HG02885 (cell line): Measurements from ENCODE around the gene SPNS1.
"Not testable (repeated sequence)": the region's sequence is repeated elsewhere in the genome, so short reads cannot be mapped to it uniquely, and the experiment has no call there.

Source experiments
- ATAC-seq: cut with Tn5 transposase; IDR thresholded peaks from one replicate; pipeline ENCODE4 v1.9.1; 2021; ENCODE audit warnings: mild to moderate bottlenecking; ENCODE audit not compliant: unreplicated experiment, poor library complexity

Gene SPNS1

DNA sequence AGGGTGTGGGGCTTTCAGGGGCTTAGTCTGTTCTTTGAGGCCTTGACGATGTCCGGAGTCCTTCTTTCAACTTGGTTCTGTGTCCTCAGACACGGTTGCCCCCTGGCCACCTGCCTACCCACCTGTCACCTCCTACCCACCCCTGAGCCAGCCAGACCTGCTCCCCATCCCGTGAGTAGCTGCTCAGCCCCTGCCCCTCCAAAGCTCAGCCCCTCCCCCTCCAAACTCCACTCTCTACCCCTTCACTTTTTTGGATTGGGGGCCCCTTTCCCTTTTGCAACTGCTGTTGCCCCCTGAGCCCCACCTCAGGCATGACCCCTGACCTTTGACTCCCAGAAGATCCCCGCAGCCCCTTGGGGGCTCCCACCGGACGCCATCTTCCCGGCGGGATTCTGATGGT lies 11.5 kb downstream of the SPNS1 start:
- no peak for ATAC-seq

DNA sequence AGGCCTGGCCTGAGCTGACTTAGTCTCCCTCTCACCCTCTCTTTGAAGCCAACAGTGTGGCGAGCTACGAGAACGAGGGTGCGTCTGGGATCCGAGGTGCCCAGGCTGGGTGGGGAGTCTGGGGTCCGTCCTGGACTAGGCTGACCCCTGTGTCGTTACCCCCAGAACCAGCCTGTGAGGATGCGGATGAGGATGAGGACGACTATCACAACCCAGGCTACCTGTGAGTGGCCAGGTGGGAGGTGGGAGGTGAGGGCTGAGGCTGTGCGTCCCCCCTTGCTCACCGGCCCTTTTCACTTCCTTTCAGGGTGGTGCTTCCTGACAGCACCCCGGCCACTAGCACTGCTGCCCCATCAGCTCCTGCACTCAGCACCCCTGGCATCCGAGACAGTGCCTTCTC lies 11.9 kb downstream of the SPNS1 start:
- no peak for ATAC-seq

DNA sequence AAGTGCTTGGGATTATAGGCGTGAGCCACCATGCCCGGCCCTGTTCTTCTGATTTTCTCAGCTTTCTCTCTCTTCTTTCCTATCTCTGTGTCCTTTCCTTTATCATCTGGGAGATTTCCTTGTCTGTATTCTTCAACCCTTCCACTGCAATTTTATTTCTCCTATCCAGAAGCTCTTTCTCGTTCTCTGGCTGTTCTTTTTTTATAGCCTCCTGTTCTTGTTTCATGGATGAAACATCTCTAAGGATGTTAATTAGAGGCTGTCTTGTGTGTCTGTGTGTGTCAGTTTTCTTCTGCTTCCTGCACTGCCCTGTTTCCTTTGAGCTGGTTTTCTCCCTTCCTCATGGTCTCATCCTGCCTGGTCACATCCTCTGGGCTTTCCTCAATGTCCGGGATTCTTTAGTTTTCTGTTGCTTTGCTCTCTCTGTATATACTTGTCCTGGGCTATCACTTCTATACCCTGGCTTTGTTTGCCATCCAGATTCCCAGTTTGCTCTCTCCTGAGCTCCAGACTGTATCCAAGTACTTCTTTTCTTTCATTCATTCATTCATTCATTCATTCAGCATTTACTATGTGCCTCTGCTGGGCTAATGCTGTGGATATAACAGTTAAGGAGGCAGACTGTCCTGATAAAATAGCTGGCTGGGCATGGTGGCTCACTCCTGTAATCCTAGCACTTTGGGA lies 12.7 kb downstream of the SPNS1 start:
- ATAC-seq: no peak

DNA sequence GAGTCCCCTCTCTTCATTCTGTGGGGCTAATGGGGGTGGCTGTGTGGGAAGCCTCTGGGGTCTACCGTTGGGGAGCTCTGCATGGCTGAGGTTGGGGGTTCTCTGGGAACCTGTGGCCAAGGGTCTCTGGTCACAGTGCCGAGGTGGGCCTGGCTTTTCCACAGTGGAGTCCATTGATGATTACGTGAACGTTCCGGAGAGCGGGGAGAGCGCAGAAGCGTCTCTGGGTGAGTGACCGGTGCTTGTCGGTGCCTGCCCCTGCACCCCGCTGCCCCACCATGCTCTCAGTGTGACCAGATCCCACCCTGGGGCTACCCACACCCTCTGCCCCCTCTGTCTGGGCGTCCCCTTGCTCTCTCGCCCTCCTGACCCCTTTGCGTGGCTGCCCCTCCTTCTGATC lies 14.8 kb downstream of the SPNS1 start:
- no peak for ATAC-seq

DNA sequence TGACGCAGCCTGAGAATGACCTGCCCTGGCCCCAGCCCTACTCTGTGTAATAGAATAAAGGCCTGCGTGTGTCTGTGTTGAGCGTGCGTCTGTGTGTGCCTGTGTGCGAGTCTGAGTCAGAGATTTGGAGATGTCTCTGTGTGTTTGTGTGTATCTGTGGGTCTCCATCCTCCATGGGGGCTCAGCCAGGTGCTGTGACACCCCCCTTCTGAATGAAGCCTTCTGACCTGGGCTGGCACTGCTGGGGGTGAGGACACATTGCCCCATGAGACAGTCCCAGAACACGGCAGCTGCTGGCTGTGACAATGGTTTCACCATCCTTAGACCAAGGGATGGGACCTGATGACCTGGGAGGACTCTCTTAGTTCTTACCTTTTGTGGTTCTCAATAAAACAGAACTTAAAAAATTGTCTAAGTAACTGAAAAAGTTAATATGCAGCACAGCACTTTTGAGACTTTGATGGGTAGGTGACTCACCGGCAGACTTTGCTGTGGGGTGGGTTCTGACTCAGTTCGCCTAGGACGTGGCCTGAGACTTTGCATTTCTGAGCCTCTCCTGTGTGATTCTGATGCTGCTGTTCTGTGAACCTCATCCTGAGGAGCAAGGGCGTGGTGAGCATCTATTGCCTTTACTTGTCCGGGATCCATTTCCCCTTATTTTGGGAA lies 15.9 kb downstream of the SPNS1 start:
- no peak for ATAC-seq

DNA sequence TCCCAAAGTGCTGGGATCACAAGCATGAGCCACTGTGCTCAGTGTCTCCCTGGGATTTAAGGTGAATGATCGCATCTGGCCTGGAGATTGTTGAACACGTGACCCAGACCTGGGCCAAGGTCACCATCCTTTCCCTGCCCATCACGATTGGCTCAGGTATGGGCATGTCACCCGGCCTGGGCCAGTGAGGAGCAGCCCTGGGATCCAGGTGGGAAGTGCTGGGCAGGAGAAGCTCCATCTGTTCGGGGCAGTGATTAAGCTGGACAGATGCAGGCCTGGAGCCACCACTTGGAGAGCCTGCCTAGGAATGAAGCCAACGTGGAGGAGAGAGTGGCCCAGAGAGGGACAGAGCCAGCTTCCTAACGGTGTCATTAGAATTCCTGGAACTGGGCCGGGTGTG lies 17.1 kb downstream of the SPNS1 start:
- ATAC-seq: no peak

DNA sequence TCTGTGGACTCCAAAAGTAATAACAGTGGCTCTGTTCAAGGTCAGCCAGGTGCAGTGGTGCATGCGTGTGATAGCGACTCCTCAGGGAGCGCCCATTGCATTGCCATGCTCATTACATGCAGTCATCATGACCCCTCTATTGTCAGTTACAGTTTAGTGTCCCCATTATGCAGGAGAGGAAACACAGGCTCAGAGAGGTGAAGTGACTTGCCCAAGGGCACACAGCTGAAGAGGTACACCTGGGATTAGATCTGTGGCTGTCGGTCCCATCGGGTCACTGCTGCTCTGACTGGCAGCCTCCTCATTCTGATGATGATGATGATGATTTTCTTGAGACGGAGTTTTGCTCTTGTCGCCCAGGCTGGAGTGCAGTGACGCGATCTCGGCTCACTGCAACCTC lies 17.9 kb downstream of the SPNS1 start:
- ATAC-seq: no peak

DNA sequence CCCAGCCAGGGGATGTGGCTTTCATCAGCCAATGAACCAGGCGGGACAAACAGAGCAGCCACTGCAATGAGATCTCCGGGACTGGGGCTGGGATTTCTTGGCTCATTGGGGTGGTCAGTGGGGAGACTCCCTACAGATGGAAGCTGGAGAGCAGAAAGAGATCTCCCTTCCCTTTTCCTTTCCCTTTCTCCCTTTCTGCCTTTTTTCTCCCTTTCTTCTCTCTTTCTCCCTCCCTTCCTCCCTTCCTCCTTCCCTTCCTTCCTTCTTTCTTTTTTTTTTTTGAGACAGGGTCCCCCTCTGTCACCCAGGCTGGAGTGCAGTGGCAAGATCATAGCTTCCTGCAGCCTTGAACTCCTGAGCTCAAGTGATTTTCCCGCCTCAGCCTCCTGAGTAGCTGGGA lies 24.3 kb downstream of the SPNS1 start:
- no peak for ATAC-seq

DNA sequence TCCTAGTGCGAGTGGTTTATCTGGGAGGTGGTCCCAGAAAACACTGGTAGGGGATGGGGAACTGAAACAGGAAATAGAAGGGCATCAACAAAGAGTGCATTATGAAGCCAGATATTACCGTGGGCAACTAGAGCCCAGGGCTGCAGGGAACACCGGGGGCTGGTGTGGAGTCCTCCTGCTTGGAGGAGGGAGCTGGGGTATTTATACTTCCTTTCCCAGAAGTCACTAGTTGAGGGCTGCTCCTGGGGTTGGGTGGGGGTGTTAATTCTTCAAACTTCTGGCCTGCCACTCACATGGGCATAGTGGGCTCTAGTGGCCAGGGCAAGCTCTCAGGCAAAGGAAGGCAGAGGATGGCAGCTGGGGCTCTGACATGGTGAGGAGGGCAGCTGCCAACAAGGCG lies 25.0 kb downstream of the SPNS1 start:
- ATAC-seq: no peak

DNA sequence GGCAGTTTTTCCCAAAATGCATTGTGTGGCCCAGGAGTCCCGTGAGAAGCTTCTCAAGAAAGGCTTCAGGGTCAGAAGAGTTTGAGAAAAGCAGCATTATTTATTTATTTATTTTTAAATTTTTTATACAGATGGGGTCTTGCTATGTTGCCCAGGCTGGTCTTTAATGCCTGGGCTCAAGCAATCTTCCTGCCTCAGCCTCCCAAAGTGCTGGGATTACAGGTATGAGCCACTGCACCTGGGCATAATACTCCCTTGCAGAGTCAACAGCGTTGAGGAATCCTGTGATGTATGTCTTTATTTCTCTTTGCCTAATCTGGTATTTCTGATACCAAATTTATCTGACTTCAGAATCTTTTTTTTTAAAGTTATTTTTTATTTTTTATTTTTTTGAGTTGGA lies 25.4 kb downstream of the SPNS1 start:
- ATAC-seq: no peak

DNA sequence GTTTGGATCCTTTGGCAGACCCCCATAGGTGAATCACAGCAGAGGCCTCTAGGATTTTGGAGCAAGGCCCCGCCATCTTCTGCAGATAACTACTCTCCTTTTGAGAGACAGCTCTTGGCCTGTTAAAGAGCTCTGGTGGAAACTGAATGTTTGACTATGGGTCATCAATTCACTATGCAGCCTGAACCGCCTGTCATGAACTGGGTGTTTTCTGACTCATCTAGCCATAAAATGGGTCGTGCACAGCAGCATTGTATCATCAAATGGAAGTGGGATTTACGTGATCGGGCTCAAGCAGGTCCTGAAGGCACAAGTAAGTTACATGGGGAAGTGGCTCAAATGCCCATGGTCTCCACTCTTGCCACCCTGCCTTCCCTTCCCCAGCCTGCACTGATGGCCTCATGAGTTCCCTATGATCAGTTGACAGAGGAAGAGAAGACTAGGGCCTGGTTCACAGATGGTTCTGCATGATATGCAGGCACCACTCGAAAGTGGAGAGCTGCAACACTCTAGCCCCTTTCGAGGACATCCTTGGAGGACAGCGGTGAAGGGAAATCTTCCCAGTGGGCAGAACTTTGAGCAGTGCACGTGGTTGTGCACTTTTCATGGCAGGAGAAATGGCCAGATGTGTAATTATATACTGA lies 30.0 kb downstream of the SPNS1 start:
- ATAC-seq: not testable (repeated sequence)

DNA sequence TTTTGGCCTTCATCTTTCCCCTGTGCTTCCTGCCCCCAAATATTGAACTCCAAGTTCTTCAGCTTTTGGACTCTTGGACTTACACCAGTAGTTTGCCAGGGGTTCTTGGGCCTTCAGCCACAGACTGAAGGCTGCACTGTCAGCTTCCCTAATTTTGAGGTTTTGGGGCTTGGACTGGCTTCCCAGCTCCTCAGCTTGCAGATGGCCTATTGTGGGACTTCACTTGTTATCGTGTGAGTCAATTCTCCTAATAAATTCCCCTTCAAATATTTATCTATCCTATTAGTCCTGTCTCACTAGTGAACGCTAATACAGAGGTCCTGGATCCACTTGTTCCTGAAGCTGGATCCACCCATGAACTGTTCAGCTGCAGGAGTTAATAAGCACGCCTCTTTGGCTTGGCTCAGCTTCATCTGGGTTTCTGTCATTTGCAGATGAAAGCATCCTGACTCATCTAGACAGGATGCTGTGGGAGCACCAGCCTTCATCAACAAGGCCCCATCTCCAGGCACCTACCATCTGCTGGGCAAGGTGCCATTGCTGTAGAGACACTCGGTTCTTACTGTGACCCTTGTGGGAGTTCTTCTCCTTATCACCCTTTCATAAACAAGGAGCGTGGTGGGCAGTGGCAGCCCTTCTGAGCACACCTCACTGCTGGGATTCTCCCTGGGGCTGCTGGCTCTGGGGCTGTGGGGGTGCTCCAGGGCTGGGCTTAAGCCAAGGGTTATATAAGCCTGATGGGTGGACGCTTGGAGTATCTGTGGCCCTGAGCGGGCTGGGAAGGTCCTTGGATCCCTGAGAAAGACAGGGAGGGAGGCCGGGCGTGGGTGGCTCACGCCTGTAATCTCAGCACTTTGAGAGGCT lies 33.4 kb downstream of the SPNS1 start:
- no peak for ATAC-seq

DNA sequence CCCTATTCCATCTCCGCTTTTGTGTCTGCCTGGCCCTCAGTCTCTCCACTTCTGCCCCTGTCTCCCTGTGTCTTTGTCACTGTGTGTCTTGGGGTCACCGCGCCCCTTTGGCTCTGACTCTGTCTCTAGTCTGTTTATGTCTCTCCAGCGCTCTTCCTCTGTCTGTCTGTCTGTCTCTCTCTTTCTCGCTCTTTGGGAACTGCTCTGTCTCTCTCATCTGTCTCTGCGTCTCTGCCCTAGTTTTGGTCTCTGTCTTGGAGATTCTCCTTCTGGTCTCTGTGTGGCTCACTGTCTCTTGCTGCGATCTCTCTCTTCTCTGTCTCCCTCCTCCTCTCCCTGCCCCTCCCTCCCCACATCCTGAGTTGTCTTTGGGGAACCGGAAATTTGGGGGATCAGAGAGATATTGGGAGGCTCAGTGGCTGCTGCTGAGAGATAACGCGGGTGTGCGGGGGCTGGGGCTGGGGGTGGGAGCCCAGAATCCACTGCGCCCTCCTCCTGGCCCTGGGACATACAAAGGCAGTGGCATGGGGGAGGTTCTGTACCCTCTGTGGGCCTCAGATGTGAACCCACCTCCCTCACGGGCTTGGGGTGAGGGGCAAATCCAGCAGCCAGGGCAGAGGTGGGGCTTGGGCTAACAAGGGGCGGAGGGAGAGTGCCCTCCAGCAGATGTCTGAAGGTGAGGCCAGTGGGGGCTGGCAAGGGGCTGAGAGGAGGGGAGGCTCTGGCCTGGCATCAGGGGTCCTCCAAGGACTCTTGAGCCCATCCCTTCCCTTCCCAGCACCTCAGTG lies 34.7 kb downstream of the SPNS1 start:
- no peak for ATAC-seq

DNA sequence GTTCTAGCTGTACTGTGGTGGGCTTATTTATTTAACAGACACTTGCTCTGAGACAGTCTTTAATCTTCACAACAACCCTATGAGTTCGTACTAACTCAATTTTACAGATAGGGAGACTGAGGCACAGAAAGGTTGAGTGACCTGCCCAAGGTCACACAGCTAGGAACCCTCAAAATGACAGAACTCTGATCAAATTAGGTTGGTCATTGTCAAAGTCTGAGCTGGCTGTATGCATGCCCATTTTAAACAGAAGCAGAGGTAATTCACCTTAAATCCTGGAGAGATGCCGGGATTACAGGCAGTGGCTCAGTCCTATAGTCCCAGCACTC lies 35.2 kb downstream of the SPNS1 start:
- no peak for ATAC-seq

DNA sequence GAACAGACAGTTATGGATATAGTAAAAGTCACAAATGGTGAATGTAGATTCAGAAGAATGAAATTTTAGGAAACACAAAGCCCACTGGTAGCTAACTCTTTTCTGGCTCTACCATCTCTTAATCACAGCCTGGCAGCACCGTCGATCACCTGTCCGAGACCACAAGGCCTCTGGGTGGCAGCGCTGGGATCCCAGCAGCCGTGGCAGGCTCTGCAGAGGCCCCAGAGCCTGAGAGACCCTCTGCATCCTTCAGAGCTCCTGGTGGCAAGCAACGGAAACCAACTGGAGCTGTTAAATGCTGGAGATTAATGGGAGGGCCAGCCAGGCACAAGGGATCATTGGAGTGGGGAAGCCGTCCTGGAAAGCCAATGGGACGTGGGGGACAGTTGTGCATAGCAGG lies 36.5 kb downstream of the SPNS1 start:
- no peak for ATAC-seq

DNA sequence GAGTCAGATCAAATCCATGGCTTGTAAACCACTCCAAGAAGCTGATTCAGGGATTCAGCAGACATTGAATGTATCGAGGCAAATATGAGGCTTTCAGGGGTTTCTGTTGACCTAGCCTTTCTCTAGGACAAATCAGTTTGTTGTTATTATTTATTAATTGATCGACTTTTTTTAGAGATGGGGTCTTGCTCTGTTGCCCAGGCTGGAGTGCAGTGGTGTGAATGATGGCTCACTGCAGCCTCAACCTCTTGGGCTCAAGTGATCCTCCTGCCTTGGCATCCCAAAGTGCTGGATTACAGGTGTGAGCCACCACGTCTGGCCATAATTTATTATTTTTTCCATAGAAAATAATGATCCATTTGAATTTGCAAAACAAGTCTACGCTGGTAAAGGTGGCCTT lies 37.3 kb downstream of the SPNS1 start:
- no peak for ATAC-seq

DNA sequence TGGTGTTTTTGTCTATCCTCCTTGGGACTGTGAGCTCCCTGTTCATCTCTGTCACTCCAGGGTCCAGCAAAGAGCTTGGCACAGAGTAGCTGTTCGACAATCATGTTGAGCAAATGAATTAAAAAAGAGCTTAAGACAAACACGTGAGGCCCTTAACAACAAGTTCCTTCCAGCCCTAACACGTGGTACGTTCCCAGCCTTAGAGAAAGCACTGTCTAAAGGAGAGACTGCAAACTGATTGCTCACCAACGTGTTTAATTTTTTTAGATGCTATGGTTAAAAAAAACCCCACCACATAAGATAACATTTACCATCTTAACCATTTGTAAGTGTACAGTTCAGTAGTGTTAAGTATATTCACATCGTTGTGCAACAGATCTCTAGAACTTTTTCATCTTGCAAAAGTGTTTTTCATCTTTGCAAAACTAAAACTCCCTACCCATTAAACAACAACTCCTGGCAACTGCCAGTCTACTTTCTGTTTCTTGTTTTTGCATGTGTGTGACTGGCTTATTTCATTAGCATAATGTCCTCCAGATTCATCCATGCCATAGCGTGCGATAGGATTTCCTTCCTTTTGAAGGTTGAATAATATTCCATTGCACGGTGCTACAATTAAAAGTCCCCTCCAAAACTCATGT lies 38.5 kb downstream of the SPNS1 start:
- no peak for ATAC-seq

DNA sequence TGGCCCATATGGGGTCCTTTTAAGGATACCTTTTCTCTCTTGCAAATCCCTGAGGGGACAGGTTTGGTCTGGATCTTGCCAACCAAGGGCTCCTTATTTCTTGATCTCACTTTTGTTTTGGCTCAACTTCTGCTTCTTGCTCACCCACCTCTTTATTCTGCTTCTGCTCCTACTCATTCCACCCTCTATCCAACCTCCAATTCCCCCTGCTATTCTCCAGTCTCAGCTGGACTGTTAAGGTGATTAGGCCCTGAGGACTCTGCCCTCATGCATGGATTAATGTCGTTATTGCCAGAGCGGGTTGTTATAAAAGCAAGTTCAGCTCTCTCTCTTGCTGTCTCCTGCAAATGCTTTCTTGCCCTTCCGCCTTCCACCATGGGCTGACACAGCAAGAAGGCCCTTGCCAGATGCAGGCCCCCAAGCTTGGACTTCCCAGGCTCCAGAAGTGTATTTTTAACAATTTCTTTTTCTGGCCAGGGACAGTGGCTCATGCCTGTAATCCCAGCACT lies 40.0 kb downstream of the SPNS1 start:
- no peak for ATAC-seq

DNA sequence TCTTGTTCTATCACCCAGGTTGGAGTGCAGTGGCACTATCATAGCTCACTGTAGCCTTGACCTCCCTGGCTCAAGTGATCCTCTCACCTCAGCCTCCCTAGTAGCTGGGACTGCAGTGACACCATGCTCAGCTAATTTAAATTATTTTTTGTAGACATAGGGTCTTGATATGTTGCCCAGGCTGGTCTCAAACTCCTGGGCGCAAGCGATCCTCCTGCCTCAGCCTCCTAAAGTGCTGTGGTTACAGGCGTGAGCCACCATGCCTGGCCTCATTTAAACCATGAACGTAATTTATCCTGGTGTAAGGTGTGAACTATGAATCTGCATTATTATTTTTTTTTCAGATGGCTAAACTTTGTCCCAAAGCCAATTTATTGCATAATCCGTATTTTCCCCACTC lies 47.6 kb downstream of the SPNS1 start:
- ATAC-seq: no peak
